GM08714 (cell line): Measurements from ENCODE around the gene SSBP3.

Experiments
- H3K4me3 ChIP-seq: fragments of 200-500 bp; sonication (Bioruptor generic); 2 replicates; pipeline ENCODE4 v1.5.1; 2014; ENCODE audit warnings: mild to moderate bottlenecking, low read length, inconsistent platforms
- ZNF274 ChIP-seq: IDR thresholded peaks from 2 replicates; pipeline ENCODE4 v1.6.1; 2012; ENCODE audit warnings: mild to moderate bottlenecking, low read depth, low read length

The SSBP3 gene

GRCh38 chr1:54362881-54363340 is 43.3 kb downstream of the SSBP3 start:
- TF ChIP-seq ZNF274: no peak
- no peak overlapping the region for H3K4me3 ChIP-seq

GRCh38 chr1:54361342-54361741 is 44.9 kb downstream of the SSBP3 start:
- no peak overlapping the region for H3K4me3 ChIP-seq
- TF ChIP-seq ZNF274: no peak

GRCh38 chr1:54360165-54361005 is 45.8 kb downstream of the SSBP3 start:
- no peak overlapping the region for H3K4me3 ChIP-seq
- TF ChIP-seq ZNF274: no peak

DNA sequence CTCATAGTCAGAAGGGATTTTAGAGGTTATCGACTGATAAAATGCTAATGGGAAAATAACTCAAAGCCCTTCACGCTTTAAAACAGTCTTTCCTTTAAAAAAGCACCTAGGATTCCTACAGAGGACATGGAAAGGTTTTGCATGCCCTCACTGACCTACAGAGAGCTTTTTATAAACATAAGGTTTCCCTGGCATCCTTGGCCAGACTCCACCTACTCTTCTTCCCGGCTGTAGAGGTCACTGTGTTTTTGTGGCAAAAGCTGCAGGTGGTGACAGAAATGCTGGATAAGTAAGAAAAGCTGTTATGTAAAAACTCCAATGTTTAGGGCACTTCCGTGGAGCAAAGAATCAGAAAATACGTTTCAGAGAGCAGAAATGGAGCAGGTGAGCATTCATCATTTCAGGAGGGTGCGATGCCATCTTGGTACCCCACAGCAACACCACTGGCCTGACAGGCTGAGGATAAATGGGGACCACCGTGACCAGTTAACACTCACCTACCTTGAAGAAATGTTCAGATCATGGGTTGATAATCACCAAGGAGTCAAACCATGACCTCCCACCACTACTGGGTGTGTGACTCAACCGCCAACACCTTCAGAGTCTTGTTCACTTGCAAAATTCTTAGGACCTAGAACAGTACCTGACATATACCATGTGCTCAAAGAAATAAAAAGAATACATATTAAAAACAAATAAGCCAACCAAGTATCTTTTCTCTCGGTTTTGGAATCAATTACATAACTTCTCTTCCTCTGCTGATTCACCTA is 46.6 kb downstream of the SSBP3 start:
- TF ChIP-seq ZNF274: no peak
- no peak overlapping the region for H3K4me3 ChIP-seq

DNA sequence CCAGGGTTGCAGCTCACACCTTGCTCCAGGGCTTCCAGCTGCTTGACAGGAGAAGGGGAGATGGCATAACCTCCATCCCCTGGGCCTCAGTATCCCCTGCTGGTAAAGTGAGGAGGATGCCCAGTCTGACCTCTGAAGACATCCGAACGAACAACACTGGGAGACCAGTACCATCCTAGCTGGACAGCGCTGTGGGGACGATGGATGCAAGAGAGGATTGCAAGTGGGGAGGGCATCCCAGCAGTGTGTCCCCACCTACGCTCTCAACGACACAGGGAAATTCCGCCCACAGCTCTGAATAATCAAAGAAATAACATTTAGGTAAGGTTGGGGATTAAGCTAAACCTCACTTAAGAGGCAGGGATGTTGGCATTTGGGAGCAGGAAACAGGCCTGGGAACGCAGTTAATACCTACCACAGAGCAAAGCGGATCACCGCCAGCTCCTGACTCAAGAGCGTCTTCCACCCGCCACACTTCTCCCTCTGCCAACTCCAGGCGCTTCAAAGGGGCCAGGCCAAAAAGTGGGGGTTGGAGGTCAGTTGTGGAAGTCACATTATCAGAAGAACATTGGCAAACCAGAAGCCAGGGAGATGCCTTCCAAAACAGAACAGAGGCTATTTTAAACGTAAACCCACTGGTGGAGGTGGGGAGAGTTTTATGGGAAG is 47.6 kb downstream of the SSBP3 start:
- TF ChIP-seq ZNF274: no peak
- no peak overlapping the region for H3K4me3 ChIP-seq

DNA sequence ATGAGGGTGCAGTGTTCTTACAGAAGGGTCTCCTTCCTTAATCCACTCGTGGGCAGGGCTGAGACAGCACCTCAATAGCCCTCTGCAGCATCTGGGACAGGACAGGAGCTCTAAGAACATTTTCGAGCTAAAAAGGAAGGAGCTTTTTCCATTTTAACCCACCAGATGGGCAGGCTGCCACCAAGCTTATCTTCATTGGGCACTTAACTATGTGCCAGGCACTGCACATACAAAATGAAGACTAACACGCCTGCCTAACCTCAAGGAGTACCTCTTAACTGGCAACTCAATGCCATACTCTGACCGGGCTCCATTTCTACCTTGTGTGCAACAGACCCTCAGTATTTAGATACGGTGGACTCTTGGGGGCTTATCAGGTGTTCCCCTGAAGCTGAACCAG is 48.2 kb downstream of the SSBP3 start:
- no peak for TF ChIP-seq ZNF274
- no peak overlapping the region for H3K4me3 ChIP-seq

GRCh38 chr1:54356680-54357147 is 49.5 kb downstream of the SSBP3 start:
- TF ChIP-seq ZNF274: no peak
- H3K4me3 ChIP-seq: peak overlapping the region; percentile 38; the same call in 1 of the 2 replicates

GRCh38 chr1:54355931-54356679 is 50.1 kb downstream of the SSBP3 start:
- peak overlapping the region; percentile 38; the same call in 1 of the 2 replicates for H3K4me3 ChIP-seq
- no peak for TF ChIP-seq ZNF274

DNA sequence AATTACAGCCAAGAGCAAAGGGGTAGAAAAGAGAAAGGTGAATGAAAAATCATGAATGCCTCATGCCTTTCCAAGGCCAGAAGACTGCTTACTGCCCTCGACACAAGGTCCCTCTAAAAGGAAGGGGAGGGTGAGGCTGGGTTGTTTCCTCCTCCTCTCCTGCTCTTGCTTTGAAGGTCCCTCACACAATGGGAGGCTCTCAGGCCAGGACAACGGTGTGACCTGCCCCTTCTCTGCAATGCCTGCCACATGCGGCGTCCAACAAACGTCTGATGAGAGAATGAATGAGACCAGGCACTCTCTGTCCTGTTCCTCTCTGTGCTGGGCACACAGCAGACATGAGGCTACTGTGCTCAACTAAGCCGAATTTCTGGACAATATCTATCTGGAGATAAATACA is 51.3 kb downstream of the SSBP3 start:
- no peak overlapping the region for H3K4me3 ChIP-seq
- TF ChIP-seq ZNF274: no peak

GRCh38 chr1:54353959-54354358 is 52.2 kb downstream of the SSBP3 start:
- no peak overlapping the region for H3K4me3 ChIP-seq
- no peak for TF ChIP-seq ZNF274

- H3K4me3 ChIP-seq: no peak overlapping the region
- no peak for TF ChIP-seq ZNF274
These were observed 53.4 kb downstream of the SSBP3 start for GRCh38 chr1:54352755-54353154.

GRCh38 chr1:54350360-54350759 is 55.8 kb downstream of the SSBP3 start:
- no peak for TF ChIP-seq ZNF274
- no peak overlapping the region for H3K4me3 ChIP-seq

DNA sequence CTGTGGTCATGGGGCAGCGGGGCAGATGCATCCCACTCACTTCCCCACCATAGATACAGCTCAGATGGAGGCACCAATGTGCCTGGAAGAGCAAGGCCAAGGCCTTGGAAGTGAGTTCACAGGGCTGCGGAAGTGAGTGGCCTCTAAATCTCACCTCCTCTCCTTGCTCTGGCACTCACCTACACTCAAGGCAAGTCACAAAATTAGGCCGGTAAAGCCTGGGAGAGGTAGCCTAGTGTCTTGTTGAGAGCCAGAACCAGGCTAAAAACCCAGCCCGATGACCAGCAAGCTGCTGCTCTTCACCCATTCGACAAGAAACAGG is 57.5 kb downstream of the SSBP3 start:
- H3K4me3 ChIP-seq: no peak overlapping the region
- TF ChIP-seq ZNF274: no peak
